ENCODE measurements around the gene CLSTN3. TPM values are rescaled to one million over a fixed set of nuclear protein-coding genes. Genes with fewer than 3 reads are reported as not detected.

Gene CLSTN3
- total and polyA plus RNA-seq, 9 of the 15 experiments (the other 6 are each of a cell fraction or from before 2014, with no cell fraction given): 0.08 to 23.2 (median 11.0) TPM

- no peak for TF ChIP-seq PATZ1 (CRISPR knock-in tag; IDR thresholded peaks at IDR 0.05; ENCODE audit: borderline replicate concordance)
- peak in 1 of 2 experiments; percentile 69 for TF ChIP-seq E2F6 (IDR thresholded peaks at IDR 0.05; ENCODE audit: borderline replicate concordance in 1 of 2, extremely low read depth in 1 of 2, insufficient read depth in 1 of 2, insufficient read length in 1 of 2, low read depth in 1 of 2, low read length in 1 of 2, poor library complexity in 1 of 2, severe bottlenecking in 1 of 2)
- peak; percentile 82 for TF ChIP-seq FOXM1 (IDR thresholded peaks at IDR 0.05; ENCODE audit: low read depth)
- TF ChIP-seq FOXM1 (CRISPR knock-in tag; IDR thresholded peaks at IDR 0.05; ENCODE audit: low read depth): 0 out of 2 replicates have a peak, but pooled peaks have one; percentile 52
- TF ChIP-seq ZKSCAN8 (CRISPR knock-in tag; IDR thresholded peaks at IDR 0.05): no peak
- no peak for TF ChIP-seq ZNF140 (CRISPR knock-in tag; IDR thresholded peaks at IDR 0.05)
- 0 out of 4 replicates have a peak, but pooled peaks of 1 of the 2 experiments have one; percentile 30 for TF ChIP-seq NRF1 (conservative IDR thresholded peaks at IDR 0.05 in 1 of 2, IDR thresholded peaks at IDR 0.05 in 1 of 2)
- TF ChIP-seq RCOR1 (IDR thresholded peaks at IDR 0.05; ENCODE audit: borderline replicate concordance in 1 of 2, low read depth in 2 of 2, low read length in 2 of 2): peak in 1 of 2 experiments; percentile 28; a peak in 1 of 4 replicates
- peak; percentile 89 for TF ChIP-seq CXXC5 (CRISPR knock-in tag; IDR thresholded peaks at IDR 0.05)
- TF ChIP-seq RNF2 (IDR thresholded peaks at IDR 0.05): peak; percentile 49; the same call in 1 of the 2 replicates
- TF ChIP-seq KDM1A (IDR thresholded peaks at IDR 0.05): peak in 1 of 2 experiments; percentile 44; a peak in 2 of 4 replicates
- TF ChIP-seq MAFF (IDR thresholded peaks at IDR 0.05; ENCODE audit: low read length): no peak
- peak; percentile 37; the same call in 1 of the 2 replicates for TF ChIP-seq L3MBTL2 (IDR thresholded peaks at IDR 0.05)
- TF ChIP-seq PRPF4 (IDR thresholded peaks at IDR 0.05; ENCODE audit: insufficient read depth, low read depth, low read length, poor library complexity, severe bottlenecking): peak; percentile 78
- no peak for TF ChIP-seq GATA2 (CRISPR knock-in tag; IDR thresholded peaks at IDR 0.05)
- peak; percentile 49; the same call in 1 of the 2 replicates for TF ChIP-seq CREM (IDR thresholded peaks at IDR 0.05; ENCODE audit: low read depth)
- TF ChIP-seq KDM5B (IDR thresholded peaks at IDR 0.05; ENCODE audit: insufficient replicate concordance, low read depth, low read length): peak; percentile 14
- TF ChIP-seq ZBTB11 (CRISPR knock-in tag; IDR thresholded peaks at IDR 0.05): 0 out of 6 replicates have a peak, but pooled peaks of 1 of the 3 experiments have one; percentile 22
- TF ChIP-seq NEUROD1 (IDR thresholded peaks at IDR 0.05; ENCODE audit: borderline replicate concordance, low read depth, low read length, partially characterized antibody): peak; percentile 78
Measured at GRCh38 chr12:7189398-7190267, 59.5 kb downstream of the CLSTN3 start, which contains the start of gene PEX5 (continued).

All from K562 (cell line).